Mammary epithelial cell (primary cell): ENCODE measurements around the gene RALGAPA2.

ENCODE experiments used
- CTCF ChIP-seq, 2 donors: IDR thresholded peaks in 1 of 2; conservative IDR thresholded peaks in 1 of 2; 2 replicates each; pipeline ENCODE4 v1.5.1; 2011 to 2012; ENCODE audit warnings: inconsistent platforms in 2 of 2, low read length in 2 of 2, mild to moderate bottlenecking in 2 of 2, control low read depth in 1 of 2, low read depth in 1 of 2; ENCODE audit not compliant: insufficient read depth in 1 of 2; ENCODE audit errors: extremely low read depth in 1 of 2
- EZH2 ChIP-seq: IDR thresholded peaks from 2 replicates; pipeline ENCODE4 v1.6.1; 2012; ENCODE audit warnings: low read length, inconsistent platforms, borderline replicate concordance

- TF ChIP-seq EZH2: no peak
- no peak for TF ChIP-seq CTCF (conservative IDR thresholded peaks at IDR 0.05 in 1 of 2, IDR thresholded peaks at IDR 0.05 in 1 of 2; ENCODE audit: extremely low read depth in 1 of 2, insufficient read depth in 1 of 2, low read depth in 1 of 2, low read length in 2 of 2)
Measured at GRCh38 chr20:20658123-20658522, 54.3 kb downstream of the RALGAPA2 start.
